GM21367 (cell line): ENCODE measurements around the gene ZNF292.
"Not testable (repeated sequence)": the region's sequence is repeated elsewhere in the genome, so short reads cannot be mapped to it uniquely, and the experiment has no call there.

Experiments
- ATAC-seq: cut with Tn5 transposase; IDR thresholded peaks from one replicate; pipeline ENCODE4 v1.9.1; 2021; ENCODE audit not compliant: unreplicated experiment

Gene ZNF292

GRCh38 chr6:87264481-87264880, 109.1 kb downstream of the ZNF292 start:
- ATAC-seq = no peak

GRCh38 chr6:87274660-87275274, 119.4 kb downstream of the ZNF292 start:
- ATAC-seq = no peak

GRCh38 chr6:87276624-87277023, 121.3 kb downstream of the ZNF292 start:
- ATAC-seq = no peak

- ATAC-seq = no peak
Measured at GRCh38 chr6:87277123-87277522, 121.8 kb downstream of the ZNF292 start.

GRCh38 chr6:87279196-87279595, 123.8 kb downstream of the ZNF292 start:
- no peak for ATAC-seq

GRCh38 chr6:87281426-87281825, 126.1 kb downstream of the ZNF292 start:
- ATAC-seq = no peak

- ATAC-seq = no peak
Measured at GRCh38 chr6:87282743-87283142, 127.4 kb downstream of the ZNF292 start.

- no peak for ATAC-seq
Measured at GRCh38 chr6:87283461-87283860, 128.1 kb downstream of the ZNF292 start.

- ATAC-seq = no peak
Measured at GRCh38 chr6:87287251-87287650, 131.9 kb downstream of the ZNF292 start.

- ATAC-seq = no peak
Measured at GRCh38 chr6:87289571-87289970, 134.2 kb downstream of the ZNF292 start.

- no peak for ATAC-seq
Measured at GRCh38 chr6:87291883-87292282, 136.5 kb downstream of the ZNF292 start.

- no peak for ATAC-seq
Measured at GRCh38 chr6:87293526-87293925, 138.2 kb downstream of the ZNF292 start.

- ATAC-seq = no peak
Measured at GRCh38 chr6:87297119-87297518, 141.8 kb downstream of the ZNF292 start.

- ATAC-seq = not testable (repeated sequence)
Measured at GRCh38 chr6:87301277-87301676, 145.9 kb downstream of the ZNF292 start.

GRCh38 chr6:87308970-87309369, 153.6 kb downstream of the ZNF292 start:
- no peak for ATAC-seq

- no peak for ATAC-seq
Measured at GRCh38 chr6:87312860-87313259, 157.5 kb downstream of the ZNF292 start.
